ENCODE results near the gene RTP2.
A peak's percentile ranks its signal among the peaks of the same experiment; 100 is the strongest.

RTP2 gene

GRCh38 chr3:187740421-187741399 lies 38.4 kb upstream of the RTP2 start:
- Histone ChIP-seq H3K4me3 (ENCODE audit: low read length) (peak overlapping the region; percentile 75), H3K27me3 (replicated peaks; ENCODE audit: insufficient read depth, low read length) (peaks cover 31% of the 10 kb centered on the region), H3K79me2 (ENCODE audit: low read length) (no peaks in the 10 kb centered on the region), H2AFZ (ENCODE audit: low read length) (peak overlapping the region; percentile 83), H3K4me2 (ENCODE audit: low read depth, low read length) (peak overlapping the region; percentile 98), H3K27ac (ENCODE audit: low read length) (no peak overlapping the region), H3K9me2 (replicated peaks; ENCODE audit: insufficient read depth, low read length) (no peaks in the 10 kb centered on the region), H3K36me3 (replicated peaks; ENCODE audit: insufficient read depth, low read length) (no peaks in the 10 kb centered on the region), H3K9me3 (replicated peaks; ENCODE audit: insufficient read depth, low read length) (no peaks in the 10 kb centered on the region), H4K20me1 (ENCODE audit: insufficient read depth, low read length) (no peaks in the 10 kb centered on the region), H3F3A (ENCODE audit: insufficient read depth, low read length) (peaks cover 24% of the 10 kb centered on the region), H3K9ac (ENCODE audit: low read length) (peak overlapping the region; percentile 3; the same call in 1 of the 2 replicates), H3K4me1 (ENCODE audit: low read length) (peaks cover 10% of the 10 kb centered on the region)
- peak; percentile 52 for DNase-seq
- TF ChIP-seq CTCF (IDR thresholded peaks at IDR 0.05; ENCODE audit: low read length) (peak; percentile 99), EZH2phosphoT487 (IDR thresholded peaks at IDR 0.05; ENCODE audit: low read length) (no peak), EZH2 (optimal IDR thresholded peaks at IDR 0.05; ENCODE audit: low read depth, low read length) (no peak)

GRCh38 chr3:187739561-187740332 lies 37.4 kb upstream of the RTP2 start:
- Histone ChIP-seq H4K20me1 (ENCODE audit: insufficient read depth, low read length) (no peaks in the 10 kb centered on the region), H3K9ac (ENCODE audit: low read length) (peak overlapping the region; percentile 3; the same call in 1 of the 2 replicates), H3K27me3 (replicated peaks; ENCODE audit: insufficient read depth, low read length) (peaks cover 34% of the 10 kb centered on the region), H3K4me3 (ENCODE audit: low read length) (peak overlapping the region; percentile 75), H3F3A (ENCODE audit: insufficient read depth, low read length) (peaks cover 18% of the 10 kb centered on the region), H3K9me3 (replicated peaks; ENCODE audit: insufficient read depth, low read length) (no peaks in the 10 kb centered on the region), H3K79me2 (ENCODE audit: low read length) (no peaks in the 10 kb centered on the region), H3K4me1 (ENCODE audit: low read length) (peaks cover 10% of the 10 kb centered on the region), H3K27ac (ENCODE audit: low read length) (no peak overlapping the region), H3K4me2 (ENCODE audit: low read depth, low read length) (peak overlapping the region; percentile 98), H2AFZ (ENCODE audit: low read length) (peak overlapping the region; percentile 83), H3K9me2 (replicated peaks; ENCODE audit: insufficient read depth, low read length) (no peaks in the 10 kb centered on the region), H3K36me3 (replicated peaks; ENCODE audit: insufficient read depth, low read length) (no peaks in the 10 kb centered on the region)
- TF ChIP-seq EZH2phosphoT487 (IDR thresholded peaks at IDR 0.05; ENCODE audit: low read length) (no peak), CTCF (IDR thresholded peaks at IDR 0.05; ENCODE audit: low read length) (peak; percentile 99), EZH2 (optimal IDR thresholded peaks at IDR 0.05; ENCODE audit: low read depth, low read length) (no peak)
- peak; percentile 87 for DNase-seq

- Histone ChIP-seq H3K36me3 (replicated peaks; ENCODE audit: insufficient read depth, low read length) (no peaks in the 10 kb centered on the region), H3F3A (ENCODE audit: insufficient read depth, low read length) (peaks cover 13% of the 10 kb centered on the region), H3K9ac (ENCODE audit: low read length) (no peak overlapping the region; the same call in 1 of the 2 replicates), H3K27ac (ENCODE audit: low read length) (no peak overlapping the region), H3K9me2 (replicated peaks; ENCODE audit: insufficient read depth, low read length) (no peaks in the 10 kb centered on the region), H3K4me2 (ENCODE audit: low read depth, low read length) (peak overlapping the region; percentile 98), H4K20me1 (ENCODE audit: insufficient read depth, low read length) (no peaks in the 10 kb centered on the region), H3K27me3 (replicated peaks; ENCODE audit: insufficient read depth, low read length) (peaks cover 34% of the 10 kb centered on the region), H3K4me1 (ENCODE audit: low read length) (peaks cover 10% of the 10 kb centered on the region), H3K9me3 (replicated peaks; ENCODE audit: insufficient read depth, low read length) (no peaks in the 10 kb centered on the region), H3K79me2 (ENCODE audit: low read length) (no peaks in the 10 kb centered on the region), H3K4me3 (ENCODE audit: low read length) (peak overlapping the region; percentile 75), H2AFZ (ENCODE audit: low read length) (peak overlapping the region; percentile 83)
- TF ChIP-seq EZH2 (optimal IDR thresholded peaks at IDR 0.05; ENCODE audit: low read depth, low read length) (no peak), CTCF (IDR thresholded peaks at IDR 0.05; ENCODE audit: low read length) (no peak), EZH2phosphoT487 (IDR thresholded peaks at IDR 0.05; ENCODE audit: low read length) (no peak)
- DNase-seq, result peak; percentile 37
These were observed 36.8 kb upstream of the RTP2 start for GRCh38 chr3:187739094-187739560.

Measured in MM.1S (cell line).